ENCODE data around the gene NNT.

Gene NNT

GRCh38 chr5:43602461-43603343 is at the start of gene NNT:
TSS of gene NNT (plus strand) at chr5:43603180. CDS start at chr5:43609196, 6,016 bp downstream.
- TF ChIP-seq GATA2 (IDR thresholded peaks at IDR 0.05; ENCODE audit: low read depth, low read length) (no peak), GATA3 (IDR thresholded peaks at IDR 0.05; ENCODE audit: low read depth, low read length) (no peak)

DNA sequence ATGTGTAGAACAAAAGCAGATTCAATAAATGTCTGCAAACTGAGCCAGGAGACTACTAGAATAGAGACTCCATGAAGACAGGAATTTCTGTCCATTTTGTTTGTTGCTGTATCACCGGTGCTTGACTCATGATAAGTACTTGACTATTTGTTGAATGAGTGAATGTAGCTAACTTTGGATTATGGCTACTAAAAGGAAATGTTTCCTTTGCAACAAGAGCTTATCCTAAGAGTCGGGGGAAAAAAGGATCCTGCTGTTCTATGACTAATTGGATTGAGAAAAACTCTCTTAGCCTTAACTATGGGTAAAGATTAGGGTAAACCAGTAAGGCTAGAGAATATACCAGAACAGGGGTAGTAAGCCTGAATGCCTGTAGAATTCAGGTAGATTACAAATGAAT is 49.6 kb upstream of the NNT start:
- no peak for TF ChIP-seq GATA3 (IDR thresholded peaks at IDR 0.05; ENCODE audit: low read depth, low read length)
- no peak for TF ChIP-seq GATA2 (IDR thresholded peaks at IDR 0.05; ENCODE audit: low read depth, low read length)

DNA sequence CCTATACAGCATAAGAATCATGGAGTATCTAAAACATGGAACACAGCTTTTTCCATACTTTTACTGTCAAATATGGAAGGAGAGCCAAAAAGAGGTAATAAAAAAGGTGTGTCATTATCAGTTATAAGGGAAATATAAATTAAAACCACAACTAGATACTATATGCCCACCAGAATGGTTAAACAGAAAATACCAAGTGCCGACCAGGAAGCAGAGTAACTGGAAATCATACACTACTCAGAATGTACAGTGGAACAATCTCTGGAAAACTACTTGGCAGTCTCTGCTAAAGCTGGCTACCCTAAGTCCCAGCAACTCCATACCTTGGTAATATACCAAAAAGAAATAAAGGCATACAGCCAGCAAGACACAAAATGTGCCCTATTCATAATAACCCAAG is 48.5 kb upstream of the NNT start:
- no peak for TF ChIP-seq GATA2 (IDR thresholded peaks at IDR 0.05; ENCODE audit: low read depth, low read length)
- no peak for TF ChIP-seq GATA3 (IDR thresholded peaks at IDR 0.05; ENCODE audit: low read depth, low read length)

GRCh38 chr5:43555895-43556606 is 46.9 kb upstream of the NNT start:
- TF ChIP-seq GATA2 (IDR thresholded peaks at IDR 0.05; ENCODE audit: low read depth, low read length) (no peak), GATA3 (IDR thresholded peaks at IDR 0.05; ENCODE audit: low read depth, low read length) (no peak)

DNA sequence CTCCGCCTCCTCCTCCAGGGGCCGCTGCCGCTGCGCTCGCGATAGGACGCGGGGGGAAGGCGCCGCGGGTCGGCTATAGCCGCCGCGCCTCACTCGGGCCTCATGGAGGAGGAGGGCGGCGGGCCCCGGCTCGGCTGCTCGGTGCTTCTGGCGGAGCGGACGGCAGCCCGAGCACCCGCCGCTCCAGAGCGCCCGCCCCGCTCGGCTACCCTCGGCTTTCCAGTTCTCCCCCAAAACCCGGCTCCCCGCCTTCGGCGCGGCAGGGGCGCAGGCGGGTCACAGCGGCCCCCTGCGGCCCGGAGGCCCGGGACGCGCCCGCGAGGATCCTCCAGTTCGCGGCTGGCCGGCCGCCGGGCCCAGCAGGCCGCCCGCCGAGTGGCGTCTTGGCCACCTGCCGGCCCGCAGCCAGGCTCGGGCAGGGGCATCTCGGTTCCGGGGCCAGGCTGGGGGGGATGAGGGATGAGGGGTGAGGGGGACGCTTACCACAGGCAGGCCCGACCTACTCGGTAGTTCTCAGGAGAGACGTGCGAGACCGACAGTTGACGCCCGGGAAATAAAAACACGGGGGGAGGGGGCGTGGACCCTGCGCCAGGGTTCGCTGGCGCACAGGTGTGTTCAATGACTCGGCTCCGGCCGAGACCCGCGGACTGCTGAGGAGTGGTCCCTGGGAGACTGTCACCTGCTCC is 46.0 kb upstream of the NNT start, which contains the start of gene PAIP1:
Gene PAIP1 (minus strand): TSS at position 221 of the 686 bp plus-strand sequence. CDS start 231 bp downstream, outside the sequence.
- TF ChIP-seq GATA2 (IDR thresholded peaks at IDR 0.05; ENCODE audit: low read depth, low read length), result no peak
- no peak for TF ChIP-seq GATA3 (IDR thresholded peaks at IDR 0.05; ENCODE audit: low read depth, low read length)

GRCh38 chr5:43560128-43560527 is 42.9 kb upstream of the NNT start:
- TF ChIP-seq GATA3 (IDR thresholded peaks at IDR 0.05; ENCODE audit: low read depth, low read length) (no peak), GATA2 (IDR thresholded peaks at IDR 0.05; ENCODE audit: low read depth, low read length) (no peak)

GRCh38 chr5:43561356-43561755 is 41.6 kb upstream of the NNT start:
- no peak for TF ChIP-seq GATA2 (IDR thresholded peaks at IDR 0.05; ENCODE audit: low read depth, low read length)
- no peak for TF ChIP-seq GATA3 (IDR thresholded peaks at IDR 0.05; ENCODE audit: low read depth, low read length)

DNA sequence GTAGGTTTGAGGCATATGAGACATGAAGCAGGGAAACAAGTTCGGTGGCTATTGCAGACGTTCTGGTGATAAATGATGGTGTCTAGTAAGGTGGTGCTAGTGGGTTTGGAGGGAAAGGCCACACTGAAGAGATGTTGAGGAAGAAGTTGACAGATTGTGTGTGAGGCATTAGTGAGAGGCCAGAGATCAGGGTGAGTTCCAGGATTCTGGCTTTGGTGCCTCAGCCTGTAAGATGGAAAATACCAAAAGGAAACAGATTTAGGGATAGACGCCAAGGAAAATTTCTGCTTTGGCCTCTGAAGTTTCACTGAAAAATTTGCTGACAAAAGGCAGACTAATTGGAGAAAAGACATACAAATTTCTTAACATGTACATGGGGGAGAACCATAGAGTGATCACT is 39.7 kb upstream of the NNT start:
- no peak for TF ChIP-seq GATA3 (IDR thresholded peaks at IDR 0.05; ENCODE audit: low read depth, low read length)
- TF ChIP-seq GATA2 (IDR thresholded peaks at IDR 0.05; ENCODE audit: low read depth, low read length), result no peak

GRCh38 chr5:43564289-43564850 is 38.6 kb upstream of the NNT start:
- no peak for TF ChIP-seq GATA3 (IDR thresholded peaks at IDR 0.05; ENCODE audit: low read depth, low read length)
- TF ChIP-seq GATA2 (IDR thresholded peaks at IDR 0.05; ENCODE audit: low read depth, low read length), result no peak

GRCh38 chr5:43565043-43565442 is 37.9 kb upstream of the NNT start:
- TF ChIP-seq GATA2 (IDR thresholded peaks at IDR 0.05; ENCODE audit: low read depth, low read length) (no peak), GATA3 (IDR thresholded peaks at IDR 0.05; ENCODE audit: low read depth, low read length) (no peak)

- TF ChIP-seq GATA3 (IDR thresholded peaks at IDR 0.05; ENCODE audit: low read depth, low read length) (no peak), GATA2 (IDR thresholded peaks at IDR 0.05; ENCODE audit: low read depth, low read length) (no peak)
These were observed 35.0 kb upstream of the NNT start for GRCh38 chr5:43567967-43568366.

- TF ChIP-seq GATA3 (IDR thresholded peaks at IDR 0.05; ENCODE audit: low read depth, low read length) (no peak), GATA2 (IDR thresholded peaks at IDR 0.05; ENCODE audit: low read depth, low read length) (no peak)
These were observed 33.7 kb upstream of the NNT start for GRCh38 chr5:43569236-43569746.

DNA sequence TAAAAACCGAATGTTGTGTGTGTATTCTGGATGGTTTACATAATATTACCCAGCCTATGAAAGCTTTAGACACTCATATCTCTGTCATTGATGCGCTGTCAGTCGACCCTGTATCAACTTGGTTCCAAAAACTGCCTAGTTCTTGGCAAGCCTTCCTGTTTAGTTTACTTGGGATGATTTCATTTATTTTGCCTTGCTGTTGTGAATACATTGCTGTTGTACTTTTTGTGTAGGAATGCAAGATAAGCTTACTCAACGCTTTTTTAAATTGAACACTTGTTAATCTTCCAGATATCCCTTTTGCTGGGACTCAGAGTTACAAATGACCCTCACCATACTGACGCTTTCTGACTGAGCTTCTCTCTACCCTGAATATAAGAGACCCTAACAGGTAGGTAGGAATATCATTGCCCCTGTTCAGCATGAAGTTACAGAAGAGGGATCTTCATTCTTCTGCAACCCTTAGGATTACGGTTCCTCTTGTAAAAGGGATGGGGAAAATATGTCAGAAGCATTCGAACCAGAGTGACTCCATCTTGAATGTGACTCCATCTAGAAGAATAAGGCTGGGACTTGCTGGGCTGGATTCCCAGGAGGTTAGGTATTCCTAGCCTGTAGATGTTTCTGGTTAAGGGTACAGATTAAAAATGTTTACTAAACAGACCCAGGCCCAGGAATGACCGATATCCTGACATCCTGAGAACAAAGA is 32.4 kb upstream of the NNT start:
- TF ChIP-seq GATA3 (IDR thresholded peaks at IDR 0.05; ENCODE audit: low read depth, low read length) (no peak), GATA2 (IDR thresholded peaks at IDR 0.05; ENCODE audit: low read depth, low read length) (no peak)

All from SH-SY5Y (cell line).